ENCODE data around the gene DNAH1.

DNA sequence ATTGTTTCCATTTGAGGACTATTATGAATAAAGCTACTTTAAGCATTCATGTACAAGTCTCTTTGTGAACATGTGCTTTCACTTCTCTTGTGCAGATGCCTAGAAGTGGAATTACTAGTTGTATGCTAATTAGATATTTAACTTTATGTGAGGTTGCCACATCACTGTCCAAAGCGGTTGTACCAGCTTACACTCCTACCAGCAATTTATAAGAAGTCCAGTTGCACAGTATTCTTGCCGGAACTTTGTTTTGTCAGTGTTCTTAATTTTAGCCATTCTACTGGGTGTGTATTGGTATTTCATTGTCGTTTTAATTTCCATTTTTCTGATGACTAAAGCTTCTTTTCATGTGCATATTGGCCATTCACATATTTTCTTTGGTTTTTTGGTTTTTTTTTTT lies 99.7 kb downstream of the DNAH1 start:
- TF ChIP-seq, protein P1, sequence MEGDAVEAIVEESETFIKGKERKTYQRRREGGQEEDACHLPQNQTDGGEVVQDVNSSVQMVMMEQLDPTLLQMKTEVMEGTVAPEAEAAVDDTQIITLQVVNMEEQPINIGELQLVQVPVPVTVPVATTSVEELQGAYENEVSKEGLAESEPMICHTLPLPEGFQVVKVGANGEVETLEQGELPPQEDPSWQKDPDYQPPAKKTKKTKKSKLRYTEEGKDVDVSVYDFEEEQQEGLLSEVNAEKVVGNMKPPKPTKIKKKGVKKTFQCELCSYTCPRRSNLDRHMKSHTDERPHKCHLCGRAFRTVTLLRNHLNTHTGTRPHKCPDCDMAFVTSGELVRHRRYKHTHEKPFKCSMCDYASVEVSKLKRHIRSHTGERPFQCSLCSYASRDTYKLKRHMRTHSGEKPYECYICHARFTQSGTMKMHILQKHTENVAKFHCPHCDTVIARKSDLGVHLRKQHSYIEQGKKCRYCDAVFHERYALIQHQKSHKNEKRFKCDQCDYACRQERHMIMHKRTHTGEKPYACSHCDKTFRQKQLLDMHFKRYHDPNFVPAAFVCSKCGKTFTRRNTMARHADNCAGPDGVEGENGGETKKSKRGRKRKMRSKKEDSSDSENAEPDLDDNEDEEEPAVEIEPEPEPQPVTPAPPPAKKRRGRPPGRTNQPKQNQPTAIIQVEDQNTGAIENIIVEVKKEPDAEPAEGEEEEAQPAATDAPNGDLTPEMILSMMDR (IDR thresholded peaks at IDR 0.05) = no peak
- TF ChIP-seq POLR2AphosphoS5 (IDR thresholded peaks at IDR 0.05; ENCODE audit: low read depth, low read length) (no peak), TCF7L2 (IDR thresholded peaks at IDR 0.05; ENCODE audit: low read depth, low read length) (no peak)
- TF ChIP-seq, protein P2, sequence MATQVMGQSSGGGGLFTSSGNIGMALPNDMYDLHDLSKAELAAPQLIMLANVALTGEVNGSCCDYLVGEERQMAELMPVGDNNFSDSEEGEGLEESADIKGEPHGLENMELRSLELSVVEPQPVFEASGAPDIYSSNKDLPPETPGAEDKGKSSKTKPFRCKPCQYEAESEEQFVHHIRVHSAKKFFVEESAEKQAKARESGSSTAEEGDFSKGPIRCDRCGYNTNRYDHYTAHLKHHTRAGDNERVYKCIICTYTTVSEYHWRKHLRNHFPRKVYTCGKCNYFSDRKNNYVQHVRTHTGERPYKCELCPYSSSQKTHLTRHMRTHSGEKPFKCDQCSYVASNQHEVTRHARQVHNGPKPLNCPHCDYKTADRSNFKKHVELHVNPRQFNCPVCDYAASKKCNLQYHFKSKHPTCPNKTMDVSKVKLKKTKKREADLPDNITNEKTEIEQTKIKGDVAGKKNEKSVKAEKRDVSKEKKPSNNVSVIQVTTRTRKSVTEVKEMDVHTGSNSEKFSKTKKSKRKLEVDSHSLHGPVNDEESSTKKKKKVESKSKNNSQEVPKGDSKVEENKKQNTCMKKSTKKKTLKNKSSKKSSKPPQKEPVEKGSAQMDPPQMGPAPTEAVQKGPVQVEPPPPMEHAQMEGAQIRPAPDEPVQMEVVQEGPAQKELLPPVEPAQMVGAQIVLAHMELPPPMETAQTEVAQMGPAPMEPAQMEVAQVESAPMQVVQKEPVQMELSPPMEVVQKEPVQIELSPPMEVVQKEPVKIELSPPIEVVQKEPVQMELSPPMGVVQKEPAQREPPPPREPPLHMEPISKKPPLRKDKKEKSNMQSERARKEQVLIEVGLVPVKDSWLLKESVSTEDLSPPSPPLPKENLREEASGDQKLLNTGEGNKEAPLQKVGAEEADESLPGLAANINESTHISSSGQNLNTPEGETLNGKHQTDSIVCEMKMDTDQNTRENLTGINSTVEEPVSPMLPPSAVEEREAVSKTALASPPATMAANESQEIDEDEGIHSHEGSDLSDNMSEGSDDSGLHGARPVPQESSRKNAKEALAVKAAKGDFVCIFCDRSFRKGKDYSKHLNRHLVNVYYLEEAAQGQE (IDR thresholded peaks at IDR 0.05; ENCODE audit: insufficient read depth in 1 of 2, low read depth in 2 of 2, low read length in 1 of 2) = no peak

Data from Panc1 (cell line).